ENCODE data around the gene WFDC1.

The WFDC1 gene

GRCh38 chr16:84327926-84328505 is 33.3 kb downstream of the WFDC1 start:
- Histone ChIP-seq H3K9me3 (ENCODE audit: control insufficient read depth, low read length) (no peaks in the 10 kb centered on the region), H3K4me1 (no peaks in the 10 kb centered on the region), H3K27me3 (ENCODE audit: control insufficient read depth, insufficient read depth, low read length) (no peaks in the 10 kb centered on the region), H3K4me2 (ENCODE audit: low read length) (no peak overlapping the region), H3K36me3 (ENCODE audit: control insufficient read depth, insufficient read depth, low read length) (no peaks in the 10 kb centered on the region), H2AFZ (no peak overlapping the region), H3K4me3 (ENCODE audit: low read depth, low read length) (no peak overlapping the region), H3K79me2 (no peaks in the 10 kb centered on the region), H3K27ac (no peak overlapping the region), H3K9ac (no peak overlapping the region)
- TF ChIP-seq CTCF (IDR thresholded peaks at IDR 0.05) = no peak

- H3K4me2 ChIP-seq (ENCODE audit: low read length) = no peak overlapping the region
- H3K27ac ChIP-seq = no peak overlapping the region
- no peaks in the 10 kb centered on the region for H3K36me3 ChIP-seq (ENCODE audit: control insufficient read depth, insufficient read depth, low read length)
- H3K27me3 ChIP-seq (ENCODE audit: control insufficient read depth, insufficient read depth, low read length) = no peaks in the 10 kb centered on the region
- H3K79me2 ChIP-seq = no peaks in the 10 kb centered on the region
- H3K9ac ChIP-seq = no peak overlapping the region
- TF ChIP-seq CTCF (IDR thresholded peaks at IDR 0.05) = no peak
- H3K4me1 ChIP-seq = no peaks in the 10 kb centered on the region
- no peak overlapping the region for H3K4me3 ChIP-seq (ENCODE audit: low read depth, low read length)
- no peaks in the 10 kb centered on the region for H3K9me3 ChIP-seq (ENCODE audit: control insufficient read depth, low read length)
- H2AFZ ChIP-seq = no peak overlapping the region
Measured at GRCh38 chr16:84329016-84329415, 34.3 kb downstream of the WFDC1 start.

GRCh38 chr16:84329843-84330684 is 35.4 kb downstream of the WFDC1 start:
- Histone ChIP-seq H3K27me3 (ENCODE audit: control insufficient read depth, insufficient read depth, low read length) (no peaks in the 10 kb centered on the region), H3K4me1 (no peaks in the 10 kb centered on the region), H3K27ac (no peak overlapping the region), H3K36me3 (ENCODE audit: control insufficient read depth, insufficient read depth, low read length) (no peaks in the 10 kb centered on the region), H3K79me2 (no peaks in the 10 kb centered on the region), H3K4me2 (ENCODE audit: low read length) (no peak overlapping the region), H3K4me3 (ENCODE audit: low read depth, low read length) (no peak overlapping the region), H2AFZ (no peak overlapping the region), H3K9me3 (ENCODE audit: control insufficient read depth, low read length) (no peaks in the 10 kb centered on the region), H3K9ac (no peak overlapping the region)
- no peak for TF ChIP-seq CTCF (IDR thresholded peaks at IDR 0.05)

GRCh38 chr16:84330685-84331050 is 36.0 kb downstream of the WFDC1 start:
- no peaks in the 10 kb centered on the region for H3K9me3 ChIP-seq (ENCODE audit: control insufficient read depth, low read length)
- no peak overlapping the region for H3K4me3 ChIP-seq (ENCODE audit: low read depth, low read length)
- H3K9ac ChIP-seq = no peak overlapping the region
- no peak for TF ChIP-seq CTCF (IDR thresholded peaks at IDR 0.05)
- no peak overlapping the region for H3K4me2 ChIP-seq (ENCODE audit: low read length)
- no peaks in the 10 kb centered on the region for H3K4me1 ChIP-seq
- H3K27ac ChIP-seq = no peak overlapping the region
- no peaks in the 10 kb centered on the region for H3K79me2 ChIP-seq
- no peak overlapping the region for H2AFZ ChIP-seq
- no peaks in the 10 kb centered on the region for H3K36me3 ChIP-seq (ENCODE audit: control insufficient read depth, insufficient read depth, low read length)
- no peaks in the 10 kb centered on the region for H3K27me3 ChIP-seq (ENCODE audit: control insufficient read depth, insufficient read depth, low read length)

Measured in parathyroid adenoma (tissue), 2 donors.